Spinal cord (tissue), 10 donors: Measurements from ENCODE around the gene NR2F1. TPM values are rescaled to one million over a fixed set of nuclear protein-coding genes. Genes with fewer than 3 reads are reported as not detected.
A peak's percentile ranks its signal among the peaks of the same experiment; 100 is the strongest.

Source experiments
- DNase-seq, 6 donors: peaks; one replicate each; pipeline versions ENCODE4 v3.0.0 to v3.0.0-alpha.2; 2013 to 2015; ENCODE audit warnings: low spot score in 6 of 6, low read depth in 4 of 6
- H3K27ac ChIP-seq: one replicate; pipeline ENCODE4 v1.5.1; 2013; ENCODE audit warnings: low read depth, low read length, control low read depth
- H3K27me3 ChIP-seq: one replicate; pipeline ENCODE4 v1.6.1; 2013; ENCODE audit warnings: low read length; ENCODE audit not compliant: control insufficient read depth, insufficient read depth
- H3K36me3 ChIP-seq: one replicate; pipeline ENCODE4 v1.6.1; 2013; ENCODE audit warnings: low read length; ENCODE audit not compliant: control insufficient read depth, insufficient read depth
- H3K4me1 ChIP-seq: one replicate; pipeline ENCODE4 v1.6.1; 2013; ENCODE audit warnings: low read length; ENCODE audit not compliant: control insufficient read depth, insufficient read depth
- H3K4me3 ChIP-seq: one replicate; pipeline ENCODE4 v1.5.1; 2013; ENCODE audit warnings: low read depth, low read length, control low read depth
- H3K9me3 ChIP-seq: one replicate; pipeline ENCODE4 v1.6.1; 2013; ENCODE audit warnings: low read length; ENCODE audit not compliant: control insufficient read depth, insufficient read depth
- WGBS: methylation state at CpG from one replicate; pipeline ENCODE4 v1.1.5; 2013; ENCODE audit warnings: missing lambda C conversion rate; ENCODE audit not compliant: insufficient coverage; 5-methylcytosine and 5-hydroxymethylcytosine counted together
- polyA plus RNA-seq, 2 donors: library from polyadenylated mRNA; unstranded; fragments of 120-200 nt; gene quantifications; one replicate each; pipeline ENCODE4 v1.2.1, GENCODE V29; 2013; ENCODE audit not compliant: insufficient read length in 2 of 2
- total RNA-seq, 2 donors: library from RNA; depleted of rRNA in 1 of 2; stranded (reverse); fragments of 120-200 nt in 1 of 2; fragments of >200 nt in 1 of 2; gene quantifications; one replicate each; pipeline versions ENCODE4 v1.2.3 to v1.2.4, GENCODE V29; 2013 to 2014
- donor health status: healthy.

The NR2F1 gene
- total and polyA plus RNA-seq, 4 donors: 64.5 to 249 (median 183) TPM

GRCh38 chr5:93603793-93604643, 21.0 kb downstream of the NR2F1 start:
- DNase-seq: peak in 2 of 6 donors; percentile 77 to 84
- no peaks in the 10 kb centered on the region for H3K9me3 ChIP-seq
- H3K27me3 ChIP-seq: peaks cover 51% of the 10 kb centered on the region
- WGBS: 7% methylated on average over 57 of the region's 58 CpGs
- no peaks in the 10 kb centered on the region for H3K36me3 ChIP-seq
- peak overlapping the region; percentile 98 for H3K27ac ChIP-seq
- H3K4me1 ChIP-seq: peaks cover 31% of the 10 kb centered on the region
- H3K4me3 ChIP-seq: peak overlapping the region; percentile 52

GRCh38 chr5:93604644-93605515, 21.9 kb downstream of the NR2F1 start:
- peak overlapping the region; percentile 98 for H3K27ac ChIP-seq
- H3K27me3 ChIP-seq: peaks cover 55% of the 10 kb centered on the region
- no peaks in the 10 kb centered on the region for H3K36me3 ChIP-seq
- peaks cover 26% of the 10 kb centered on the region for H3K4me1 ChIP-seq
- WGBS: no CpG with 5 or more reads among the region's 10 CpGs
- H3K4me3 ChIP-seq: peak overlapping the region; percentile 52
- DNase-seq: peak in 2 of 6 donors; percentile 13 to 65
- no peaks in the 10 kb centered on the region for H3K9me3 ChIP-seq

- DNase-seq: peak in 1 of 6 donors; percentile 12
- no peak overlapping the region for H3K27ac ChIP-seq
- H3K36me3 ChIP-seq: no peaks in the 10 kb centered on the region
- peaks cover 70% of the 10 kb centered on the region for H3K27me3 ChIP-seq
- H3K9me3 ChIP-seq: no peaks in the 10 kb centered on the region
- H3K4me1 ChIP-seq: peaks cover 25% of the 10 kb centered on the region
- no peak overlapping the region for H3K4me3 ChIP-seq
These were observed 23.3 kb downstream of the NR2F1 start for GRCh38 chr5:93606382-93606752.

- peak overlapping the region; percentile 20 for H3K4me3 ChIP-seq
- 43% methylated on average over 13 of the region's 19 CpGs for WGBS
- DNase-seq: peak in 2 of 6 donors; percentile 94 to 95
- no peaks in the 10 kb centered on the region for H3K36me3 ChIP-seq
- H3K9me3 ChIP-seq: no peaks in the 10 kb centered on the region
- peaks cover 20% of the 10 kb centered on the region for H3K4me1 ChIP-seq
- peaks cover 74% of the 10 kb centered on the region for H3K27me3 ChIP-seq
- H3K27ac ChIP-seq: peak overlapping the region; percentile 62
These were observed 24.6 kb downstream of the NR2F1 start for GRCh38 chr5:93607367-93608258.

GRCh38 chr5:93608855-93609254, 25.8 kb downstream of the NR2F1 start:
- H3K27me3 ChIP-seq: peaks cover 76% of the 10 kb centered on the region
- no peaks in the 10 kb centered on the region for H3K36me3 ChIP-seq
- H3K4me3 ChIP-seq: no peak overlapping the region
- peak in 1 of 6 donors; percentile 38 for DNase-seq
- H3K27ac ChIP-seq: no peak overlapping the region
- peaks cover 17% of the 10 kb centered on the region for H3K4me1 ChIP-seq
- no peaks in the 10 kb centered on the region for H3K9me3 ChIP-seq
- WGBS: 50% methylated on average over 2 of the region's 4 CpGs

GRCh38 chr5:93609762-93610161, 26.7 kb downstream of the NR2F1 start:
- WGBS: no CpG with 5 or more reads among the region's 7 CpGs
- Histone ChIP-seq H3K27ac (no peak overlapping the region), H3K4me3 (no peak overlapping the region), H3K27me3 (peaks cover 76% of the 10 kb centered on the region), H3K9me3 (no peaks in the 10 kb centered on the region), H3K36me3 (no peaks in the 10 kb centered on the region), H3K4me1 (peaks cover 12% of the 10 kb centered on the region)
- DNase-seq: peak in 1 of 6 donors; percentile 21

GRCh38 chr5:93610581-93611272, 27.7 kb downstream of the NR2F1 start:
- no peak overlapping the region for H3K27ac ChIP-seq
- DNase-seq: peak in 2 of 6 donors; percentile 48 to 63
- 31% methylated on average over 15 of the region's 17 CpGs for WGBS
- H3K36me3 ChIP-seq: no peaks in the 10 kb centered on the region
- no peak overlapping the region for H3K4me3 ChIP-seq
- H3K4me1 ChIP-seq: peaks cover 12% of the 10 kb centered on the region
- H3K9me3 ChIP-seq: no peaks in the 10 kb centered on the region
- peaks cover 72% of the 10 kb centered on the region for H3K27me3 ChIP-seq

- H3K36me3 ChIP-seq: no peaks in the 10 kb centered on the region
- peaks cover 69% of the 10 kb centered on the region for H3K27me3 ChIP-seq
- H3K4me1 ChIP-seq: peaks cover 12% of the 10 kb centered on the region
- peak in 1 of 6 donors; percentile 70 for DNase-seq
- H3K9me3 ChIP-seq: no peaks in the 10 kb centered on the region
- no peak overlapping the region for H3K27ac ChIP-seq
- WGBS: 6% methylated on average over 5 of the region's 9 CpGs
- peak overlapping the region; percentile 44 for H3K4me3 ChIP-seq
These were observed 28.4 kb downstream of the NR2F1 start for GRCh38 chr5:93611273-93611975.
